HepG2 (cell line): ENCODE results near the gene RLN3. TPM values are rescaled to one million over a fixed set of nuclear protein-coding genes. Genes with fewer than 3 reads are reported as not detected.

Experiments
- CTCF ChIP-seq: sonication (generic); formaldehyde crosslinking; IDR thresholded peaks from 2 replicates; pipeline ENCODE4 v1.5.0; 2020; ENCODE audit warnings: mild to moderate bottlenecking, missing genetic modification reagents, moderate library complexity
- MAF1 ChIP-seq: sonication (generic); formaldehyde crosslinking; IDR thresholded peaks from 2 replicates; pipeline ENCODE4 v1.5.0; 2020; ENCODE audit warnings: missing genetic modification reagents, borderline replicate concordance
- MED1 ChIP-seq: sonication (generic); formaldehyde crosslinking; IDR thresholded peaks from 2 replicates; pipeline ENCODE4 v1.4.0; 2020; ENCODE audit warnings: missing genetic modification reagents
- PAWR ChIP-seq: sonication (generic); formaldehyde crosslinking; IDR thresholded peaks from 2 replicates; pipeline ENCODE4 v1.4.0; 2020; ENCODE audit warnings: missing genetic modification reagents, mild to moderate bottlenecking, borderline replicate concordance
- SKI ChIP-seq: fragments of 450-650 bp; IDR thresholded peaks from one replicate; pipeline ENCODE4 v1.6.1; 2018; ENCODE audit warnings: mild to moderate bottlenecking; ENCODE audit not compliant: partially characterized antibody
- TRAFD1 ChIP-seq: sonication (generic); formaldehyde crosslinking; IDR thresholded peaks from 2 replicates; pipeline ENCODE4 v1.5.1; 2020; ENCODE audit warnings: missing genetic modification reagents, mild to moderate bottlenecking, borderline replicate concordance
- UBTF ChIP-seq: sonication (generic); formaldehyde crosslinking; IDR thresholded peaks from 2 replicates; pipeline ENCODE4 v1.4.0; 2020; ENCODE audit warnings: mild to moderate bottlenecking, missing genetic modification reagents
- YEATS4 ChIP-seq: sonication (generic); formaldehyde crosslinking; IDR thresholded peaks from 2 replicates; pipeline ENCODE4 v1.4.0; 2020; ENCODE audit warnings: missing genetic modification reagents, borderline replicate concordance
- YY1 ChIP-seq: IDR thresholded peaks from 2 replicates; pipeline ENCODE4 v1.6.1; 2011; ENCODE audit warnings: low read length, low read depth, moderate library complexity, mild to moderate bottlenecking; ENCODE audit not compliant: insufficient read depth, insufficient replicate concordance
- ZNF441 ChIP-seq: sonication (generic); formaldehyde crosslinking; IDR thresholded peaks from 2 replicates; pipeline ENCODE4 v1.7.0; 2021; ENCODE audit warnings: missing genetic modification reagents, borderline replicate concordance
- ZNF546 ChIP-seq: sonication (generic); formaldehyde crosslinking; conservative IDR thresholded peaks from 2 replicates; pipeline ENCODE4 v1.8.1; 2023; ENCODE audit warnings: mild to moderate bottlenecking, missing genetic modification reagents
- ZNF574 ChIP-seq: sonication (generic); formaldehyde crosslinking; IDR thresholded peaks from 2 replicates; pipeline ENCODE4 v1.4.0; 2020; ENCODE audit warnings: missing genetic modification reagents
- ZNF687 ChIP-seq: sonication (generic); formaldehyde crosslinking; IDR thresholded peaks from 2 replicates; pipeline ENCODE4 v1.5.1; 2020; ENCODE audit warnings: mild to moderate bottlenecking, missing genetic modification reagents, moderate library complexity
- polyA plus RNA-seq, 8 experiments: library from polyadenylated mRNA; depleted of rRNA in 3 of 8; stranded (reverse) in 7 of 8; unstranded in 1 of 8; fragments of >200 nt; fragmentation: Illumina TruSeq in 4 of 8; extraction: Trizol in 4 of 8; gene quantifications; 2 replicates each; pipeline versions ENCODE4 v1.2.1 to v1.2.3, GENCODE V29; 2011 to 2016; ENCODE audit warnings: low read depth in 4 of 8, missing spikeins in 1 of 8, mixed read lengths in 1 of 8; ENCODE audit not compliant: insufficient read depth in 1 of 8
- total RNA-seq, 5 experiments: library from RNA; depleted of rRNA; stranded (reverse); fragments of >200 nt; fragmentation: Illumina TruSeq; extraction: Trizol; gene quantifications; 2 replicates each; pipeline ENCODE4 v1.2.3, GENCODE V29; 2016; ENCODE audit warnings: low read depth in 1 of 5

The RLN3 gene
- total and polyA plus RNA-seq, 2 of the 13 experiments (the other 11 are each of a cell fraction or from before 2014, with no cell fraction given): not detected

DNA sequence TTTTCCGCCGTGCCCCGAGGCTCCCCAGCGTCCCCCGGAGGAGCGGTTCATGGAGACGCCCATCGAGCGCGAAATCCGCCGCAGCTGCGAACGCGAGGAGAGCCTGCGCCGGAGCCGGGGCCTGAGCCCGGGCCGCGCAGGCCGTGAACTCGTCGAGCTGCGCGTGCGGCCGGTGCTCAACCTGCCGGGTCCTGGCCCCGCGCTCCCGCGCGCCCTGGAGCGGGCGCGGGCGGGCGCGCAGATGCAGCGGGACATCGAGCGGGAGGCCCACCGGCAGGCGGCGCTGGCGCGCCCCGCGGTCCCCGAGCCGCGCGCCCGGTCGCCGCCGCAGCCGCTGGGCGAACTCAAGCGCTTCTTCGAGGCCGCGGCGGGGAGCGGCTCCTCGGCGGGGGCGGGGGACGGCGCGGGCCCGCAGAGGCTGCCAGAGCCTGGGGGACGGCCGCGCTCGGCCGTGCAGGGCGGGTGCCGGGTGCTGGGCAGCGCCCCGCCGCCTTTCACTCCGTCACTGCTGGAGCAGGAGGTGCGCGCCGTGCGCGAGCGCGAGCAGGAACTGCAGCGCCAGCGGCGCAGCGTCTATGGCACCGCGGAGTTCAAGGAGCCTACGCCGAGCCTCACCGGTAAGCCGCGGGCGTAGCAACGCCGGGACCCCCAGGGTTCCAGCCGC, 45.4 kb downstream of the RLN3 start (continued):
- peak; percentile 52 for TF ChIP-seq ZNF687
- TF ChIP-seq ZNF574 (CRISPR knock-in tag): peak; percentile 79
- TF ChIP-seq YEATS4: peak; percentile 27; the same call in 1 of the 2 replicates
- 0 out of 2 replicates have a peak, but pooled peaks have one; percentile 28 for TF ChIP-seq ZNF546 (CRISPR knock-in tag)
- peak; percentile 52 for TF ChIP-seq YY1
- no peak for TF ChIP-seq PAWR
- peak; percentile 36 for TF ChIP-seq SKI
- 0 out of 2 replicates have a peak, but pooled peaks have one; percentile 5 for TF ChIP-seq MED1
- TF ChIP-seq UBTF: peak; percentile 27; the same call in 1 of the 2 replicates
- TF ChIP-seq CTCF (CRISPR knock-in tag): peak; percentile 32
- TF ChIP-seq TRAFD1 (CRISPR knock-in tag): no peak
- 0 out of 2 replicates have a peak, but pooled peaks have one; percentile 12 for TF ChIP-seq ZNF441
- TF ChIP-seq MAF1 (CRISPR knock-in tag): peak; percentile 68; the same call in 1 of the 2 replicates
